Activated T-cell treated with anti-CD3 and anti-CD28 coated beads for 4 hours (primary cell): Measurements from ENCODE around the gene SORBS1.
"Not testable (repeated sequence)": the region's sequence is repeated elsewhere in the genome, so short reads cannot be mapped to it uniquely, and the experiment has no call there.

ENCODE experiments used
- DNase-seq: peaks from one replicate; pipeline ENCODE4 v3.0.0-alpha.2; 2020

The SORBS1 gene

GRCh38 chr10:95480102-95480900, 80.9 kb downstream of the SORBS1 start:
- DNase-seq: no peak

DNA sequence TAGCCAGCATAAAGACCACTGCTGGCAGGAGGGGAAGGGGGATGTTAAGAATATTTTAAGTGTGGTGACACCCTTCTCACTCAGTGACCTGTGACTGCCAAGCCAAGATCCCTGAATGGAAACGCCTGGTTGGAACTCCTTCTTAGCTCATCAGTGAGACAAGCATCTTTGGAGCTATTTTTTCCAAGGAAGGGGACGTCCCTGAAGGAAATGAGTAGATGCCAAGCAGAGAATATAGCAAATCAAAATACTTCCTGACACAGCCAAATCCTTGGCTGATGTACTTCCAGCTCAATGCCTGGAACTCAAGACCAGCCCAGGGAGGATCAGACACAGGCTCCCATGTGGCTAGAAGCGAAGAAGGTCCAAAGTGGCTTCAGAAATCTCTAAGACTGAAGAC, 82.2 kb downstream of the SORBS1 start:
- DNase-seq: no peak

GRCh38 chr10:95478185-95478584, 83.0 kb downstream of the SORBS1 start:
- no peak for DNase-seq

- no peak for DNase-seq
These were observed 84.0 kb downstream of the SORBS1 start for GRCh38 chr10:95477175-95477520.

- DNase-seq: no peak
These were observed 84.5 kb downstream of the SORBS1 start for GRCh38 chr10:95476469-95477174.

DNA sequence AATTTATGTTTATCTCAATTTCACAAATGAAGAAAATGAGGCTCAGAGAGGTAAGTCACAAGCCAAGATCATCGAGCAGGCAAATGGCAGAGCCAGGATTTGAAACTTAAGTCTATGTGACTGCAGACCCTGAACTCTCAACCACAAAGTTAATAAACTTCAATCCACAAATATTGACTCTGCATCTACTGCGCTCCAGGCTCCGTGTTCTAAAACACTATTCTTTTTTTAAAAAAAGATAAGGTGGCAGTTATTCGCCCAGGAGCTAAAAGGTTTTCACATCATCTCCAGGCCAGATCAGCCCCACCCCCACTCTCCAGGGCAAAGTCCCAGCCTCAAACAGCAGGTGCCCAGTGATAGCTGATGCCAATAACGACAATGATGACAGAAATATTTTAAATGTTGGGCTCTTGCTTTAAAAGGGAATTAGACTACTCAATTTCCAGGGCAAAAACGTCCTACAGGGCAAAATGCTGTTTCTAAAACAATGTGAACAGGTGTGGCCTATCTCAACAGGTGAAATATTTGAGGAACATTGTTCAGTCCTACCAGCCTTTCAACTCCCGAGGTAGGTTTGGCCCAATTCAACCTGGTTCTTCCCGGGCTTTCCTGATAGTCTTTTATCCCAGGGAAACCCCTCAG, 85.2 kb downstream of the SORBS1 start:
- no peak for DNase-seq

DNA sequence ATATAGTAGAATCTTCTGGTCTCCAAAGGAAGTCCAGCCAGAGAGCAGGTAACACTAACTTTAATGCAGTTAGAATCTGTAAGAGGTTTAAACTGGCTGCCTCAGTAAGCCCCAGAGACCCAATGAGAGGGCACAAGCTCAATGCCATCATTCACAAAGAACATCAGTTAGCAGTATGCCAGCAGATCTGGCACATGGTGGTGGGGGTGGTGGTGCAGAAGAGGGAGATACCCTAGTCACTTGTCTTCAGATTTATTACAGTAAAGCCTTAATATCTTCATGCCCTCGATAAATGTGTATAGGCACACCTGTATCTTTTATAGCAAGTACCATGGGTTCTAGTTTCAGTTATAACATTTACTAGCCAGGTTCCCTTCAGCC, 86.2 kb downstream of the SORBS1 start:
- no peak for DNase-seq

DNA sequence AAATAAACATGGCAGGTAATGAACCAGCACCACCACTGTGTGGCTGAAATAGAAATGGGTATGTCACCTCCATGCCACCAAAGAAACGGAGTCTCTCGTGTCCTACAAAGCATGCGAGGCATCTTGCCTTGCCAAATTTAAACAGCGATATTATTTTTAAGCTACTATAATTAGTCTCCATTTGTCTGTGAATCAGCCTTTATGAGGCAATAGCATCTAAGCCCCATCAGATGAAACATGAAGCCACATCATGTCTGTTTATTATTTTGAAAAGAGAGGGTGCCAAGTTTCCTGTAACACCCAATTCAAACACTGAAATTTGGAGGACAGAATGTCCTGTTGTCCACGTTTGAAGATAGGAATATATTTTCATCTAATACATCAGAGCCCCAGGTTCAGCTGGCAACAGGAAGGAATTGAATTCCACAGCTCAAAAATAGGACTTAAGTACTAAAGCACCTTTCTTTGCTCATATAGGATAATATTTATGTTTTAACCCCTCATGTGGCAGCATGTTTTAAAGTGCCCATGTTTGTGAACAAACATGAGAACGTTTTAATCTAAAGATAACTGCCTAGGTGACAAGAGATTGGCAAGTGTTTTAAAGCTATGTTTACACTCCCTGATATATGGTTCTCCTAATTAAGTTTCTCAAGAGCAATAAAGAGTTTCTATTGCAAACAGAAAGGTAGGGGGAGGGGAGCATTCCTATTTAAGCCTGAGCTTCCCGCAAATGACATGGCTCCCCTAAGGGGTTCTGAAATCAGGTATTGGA, 86.8 kb downstream of the SORBS1 start:
- DNase-seq: no peak

GRCh38 chr10:95472304-95473088, 88.7 kb downstream of the SORBS1 start:
- DNase-seq: no peak

- no peak for DNase-seq
These were observed 91.5 kb downstream of the SORBS1 start for GRCh38 chr10:95469676-95470075.

- no peak for DNase-seq
These were observed 91.9 kb downstream of the SORBS1 start for GRCh38 chr10:95469251-95469650.

- DNase-seq: not testable (repeated sequence)
These were observed 93.5 kb downstream of the SORBS1 start for GRCh38 chr10:95467642-95468041.

GRCh38 chr10:95467162-95467599, 94.0 kb downstream of the SORBS1 start:
- DNase-seq: no peak

GRCh38 chr10:95466436-95466835, 94.7 kb downstream of the SORBS1 start:
- no peak for DNase-seq

GRCh38 chr10:95464280-95464679, 96.9 kb downstream of the SORBS1 start:
- no peak for DNase-seq

DNA sequence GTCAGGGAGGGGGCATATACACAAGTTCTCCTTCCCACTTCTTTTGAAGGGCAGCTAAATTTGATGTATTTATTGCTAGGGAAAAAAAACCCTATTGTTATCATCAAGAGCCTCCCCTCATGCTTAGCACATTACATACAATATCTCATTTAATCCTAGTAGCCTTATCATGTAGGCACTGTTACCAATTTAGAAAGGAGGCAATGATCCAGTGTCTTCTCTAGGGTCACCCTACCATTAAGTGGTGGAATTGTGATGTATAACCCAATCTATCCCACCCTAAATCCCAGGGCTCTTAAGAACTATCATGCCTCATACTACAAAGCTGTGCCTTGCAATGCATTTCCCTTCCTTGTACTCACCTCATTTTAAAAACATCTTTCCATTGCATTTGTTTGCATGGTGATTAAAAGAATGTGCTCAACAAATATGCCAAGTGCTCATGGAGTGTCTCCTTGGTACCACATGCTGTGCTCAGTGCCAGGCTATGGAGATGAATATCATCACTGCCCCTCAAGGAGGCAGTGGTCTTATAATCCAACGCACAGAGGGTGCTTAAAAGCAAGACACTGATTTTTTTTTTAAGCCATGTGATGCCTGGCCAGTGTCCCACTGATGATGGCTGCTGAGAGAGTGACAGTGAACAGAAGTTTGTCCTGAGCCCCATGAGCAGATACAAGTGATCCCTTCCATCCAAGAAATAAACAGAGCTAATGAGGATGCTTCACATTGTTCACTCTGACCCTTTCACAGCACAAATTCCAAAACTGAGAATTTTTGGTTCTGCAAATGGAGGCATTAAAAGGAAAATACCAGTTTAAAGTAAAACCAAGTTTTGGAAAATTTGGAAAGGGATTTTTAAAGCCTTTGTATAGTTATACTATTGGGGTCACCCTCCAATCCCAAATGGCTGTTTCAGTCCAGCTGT, 98.2 kb downstream of the SORBS1 start:
- DNase-seq: no peak

- DNase-seq: no peak
These were observed 99.6 kb downstream of the SORBS1 start for GRCh38 chr10:95461611-95462010.

DNA sequence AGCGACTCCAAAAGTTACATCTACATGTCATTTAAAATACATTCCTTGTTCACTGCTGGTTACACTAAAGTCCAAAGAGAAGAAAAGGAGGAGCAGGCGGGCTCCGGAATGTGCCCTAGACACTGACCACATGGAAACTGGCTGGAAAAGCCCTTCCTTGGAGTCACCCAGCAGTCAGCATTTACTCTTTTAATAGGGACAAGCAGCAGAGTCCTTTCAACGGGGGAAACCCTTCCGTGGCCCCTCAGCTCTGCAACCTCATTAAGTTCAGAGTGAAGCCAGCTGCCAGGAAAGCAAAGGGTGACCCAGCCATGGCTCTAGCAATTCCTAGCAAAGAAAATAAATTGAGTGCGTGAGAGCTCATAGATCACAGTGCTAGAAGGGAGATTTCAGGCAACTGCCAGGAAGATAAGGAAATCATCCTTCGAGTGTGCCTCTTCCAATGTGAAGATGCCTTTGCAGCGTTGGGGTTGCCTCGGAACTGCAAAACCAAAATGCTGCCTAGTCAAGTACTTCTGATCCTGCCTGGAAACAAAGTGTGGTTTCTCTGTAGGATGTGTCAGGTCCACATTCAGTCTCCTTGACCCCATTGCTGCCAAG, 101.6 kb downstream of the SORBS1 start:
- DNase-seq: no peak

GRCh38 chr10:95458871-95459270, 102.3 kb downstream of the SORBS1 start:
- DNase-seq: no peak

GRCh38 chr10:95458014-95458413, 103.2 kb downstream of the SORBS1 start:
- DNase-seq: no peak
